ENCODE results near the gene TMEM232.

GRCh38 chr5:110544603-110545002 lies 181.9 kb downstream of the TMEM232 start:
- TF ChIP-seq, protein P1, sequence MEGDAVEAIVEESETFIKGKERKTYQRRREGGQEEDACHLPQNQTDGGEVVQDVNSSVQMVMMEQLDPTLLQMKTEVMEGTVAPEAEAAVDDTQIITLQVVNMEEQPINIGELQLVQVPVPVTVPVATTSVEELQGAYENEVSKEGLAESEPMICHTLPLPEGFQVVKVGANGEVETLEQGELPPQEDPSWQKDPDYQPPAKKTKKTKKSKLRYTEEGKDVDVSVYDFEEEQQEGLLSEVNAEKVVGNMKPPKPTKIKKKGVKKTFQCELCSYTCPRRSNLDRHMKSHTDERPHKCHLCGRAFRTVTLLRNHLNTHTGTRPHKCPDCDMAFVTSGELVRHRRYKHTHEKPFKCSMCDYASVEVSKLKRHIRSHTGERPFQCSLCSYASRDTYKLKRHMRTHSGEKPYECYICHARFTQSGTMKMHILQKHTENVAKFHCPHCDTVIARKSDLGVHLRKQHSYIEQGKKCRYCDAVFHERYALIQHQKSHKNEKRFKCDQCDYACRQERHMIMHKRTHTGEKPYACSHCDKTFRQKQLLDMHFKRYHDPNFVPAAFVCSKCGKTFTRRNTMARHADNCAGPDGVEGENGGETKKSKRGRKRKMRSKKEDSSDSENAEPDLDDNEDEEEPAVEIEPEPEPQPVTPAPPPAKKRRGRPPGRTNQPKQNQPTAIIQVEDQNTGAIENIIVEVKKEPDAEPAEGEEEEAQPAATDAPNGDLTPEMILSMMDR (IDR thresholded peaks at IDR 0.05; ENCODE audit: low read depth, low read length, poor library complexity, severe bottlenecking), result no peak
- no peak for TF ChIP-seq EZH2phosphoT487 (IDR thresholded peaks at IDR 0.05; ENCODE audit: borderline replicate concordance, low read length)
